Thyroid gland (tissue), 4 donors: ENCODE data around the gene STK24. TPM values are rescaled to one million over a fixed set of nuclear protein-coding genes. Genes with fewer than 3 reads are reported as not detected.

Source experiments
- DNase-seq, 2 donors: peaks; one replicate each; pipeline ENCODE4 v3.0.0-alpha.2; 2019
- H3K27ac ChIP-seq, 3 donors: fragments of 200-600 bp; sonication (generic); 1 replicate in 2 of 3; 2 replicates in 1 of 3; pipeline ENCODE4 v1.5.1; 2016 to 2019; ENCODE audit warnings: mild to moderate bottlenecking in 1 of 3, moderate library complexity in 1 of 3
- H3K27me3 ChIP-seq: fragments of 200-600 bp; sonication (generic); one replicate; pipeline ENCODE4 v1.5.1; 2019
- H3K36me3 ChIP-seq, 2 donors: fragments of 200-600 bp; sonication (generic); one replicate each; pipeline ENCODE4 v1.5.1; 2016 to 2019
- H3K4me1 ChIP-seq, 2 donors: fragments of 200-600 bp; sonication (generic); one replicate each; pipeline ENCODE4 v1.5.1; 2017 to 2019
- H3K4me3 ChIP-seq, 3 donors: fragments of 200-600 bp; sonication (generic); replicated peaks in 1 of 3; 1 replicate in 2 of 3; 2 replicates in 1 of 3; pipeline ENCODE4 v1.5.1; 2016; ENCODE audit warnings: mild to moderate bottlenecking in 1 of 3
- H3K9me3 ChIP-seq: fragments of 200-600 bp; sonication (generic); one replicate; pipeline ENCODE4 v1.5.1; 2017
- CTCF ChIP-seq, 6 experiments: fragments of 200-600 bp in 3 of 6; fragments of 450-650 bp in 3 of 6; sonication (generic) in 3 of 6; IDR thresholded peaks; one replicate each; pipeline ENCODE4 v1.5.1; 2016 to 2019; ENCODE audit warnings: antibody characterized with exemption in 6 of 6, mild to moderate bottlenecking in 2 of 6, inconsistent platforms in 1 of 6, moderate library complexity in 1 of 6
- POLR2A ChIP-seq, 2 donors: fragments of 450-650 bp; IDR thresholded peaks; one replicate each; pipeline ENCODE4 v1.6.1; 2017; ENCODE audit warnings: antibody characterized with exemption in 2 of 2, mild to moderate bottlenecking in 2 of 2, moderate library complexity in 1 of 2
- WGBS, 2 donors: methylation state at CpG; one replicate each; pipeline ENCODE4 v1.1.5; 2017; 5-methylcytosine and 5-hydroxymethylcytosine counted together
- intact Hi-C: fragments of 100-400 bp; cut with DNase I; formaldehyde crosslinking; loops from one replicate; pipeline ENCODE4 v1.15.1; 2023
- total RNA-seq, 4 donors: library from RNA; depleted of rRNA; stranded (reverse); fragments of >200 nt; gene quantifications; one replicate each; pipeline ENCODE4 v1.2.3, GENCODE V29; 2016

Gene STK24
- total RNA-seq, 4 donors from 2014 or later = 74.5 to 102 (median 90.7) TPM

DNA sequence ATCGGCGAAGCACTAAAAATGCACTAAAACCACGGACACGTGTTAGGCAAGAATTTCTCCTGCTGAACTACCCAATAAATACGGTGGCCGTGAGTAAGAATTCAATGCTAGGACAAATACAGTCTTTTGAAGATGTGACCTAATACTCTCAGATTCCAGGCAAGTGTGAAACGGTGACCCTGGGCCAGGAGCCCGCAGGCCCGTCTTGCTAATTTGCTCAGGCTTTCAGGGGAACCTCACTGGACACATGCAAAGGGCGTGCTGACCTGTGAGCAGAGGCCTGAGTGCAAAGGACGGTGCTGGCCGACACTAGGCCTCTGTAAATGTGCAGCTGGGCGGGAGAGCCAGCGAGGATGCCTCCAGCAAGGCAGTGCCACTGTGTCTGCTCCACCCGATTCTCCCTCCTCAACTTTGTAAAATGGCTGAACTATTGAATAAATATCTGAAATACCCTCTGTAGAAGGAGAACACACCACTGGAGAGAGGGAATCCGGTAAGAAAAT lies 70.1 kb downstream of the STK24 start:
- Histone ChIP-seq H3K4me1 (peaks cover 59 to 80% of the 10 kb centered on the region in 2 donors), H3K27ac (peak overlapping the region; percentile 78 to 86 (median 80)), H3K9me3 (no peaks in the 10 kb centered on the region), H3K36me3 (no peaks in the 10 kb centered on the region), H3K4me3 (no peak overlapping the region), H3K27me3 (no peaks in the 10 kb centered on the region)
- 87% methylated on average over 16 of the region's 16 CpGs for WGBS, 2 donors
- intact Hi-C loops = no loop called here
- no peak for DNase-seq
- TF ChIP-seq CTCF (IDR thresholded peaks at IDR 0.05) (no peak), POLR2A (IDR thresholded peaks at IDR 0.05) (no peak)

- peak overlapping the region in 2 of 3 donors; percentile 12 to 78 for H3K27ac ChIP-seq
- no peaks in the 10 kb centered on the region for H3K9me3 ChIP-seq
- no peak for TF ChIP-seq POLR2A (IDR thresholded peaks at IDR 0.05)
- no peak for TF ChIP-seq CTCF (IDR thresholded peaks at IDR 0.05)
- H3K4me3 ChIP-seq = no peak overlapping the region
- H3K27me3 ChIP-seq = no peaks in the 10 kb centered on the region
- intact Hi-C loops = no loop called here
- WGBS, 2 donors = 85% methylated on average over 12 of the region's 12 CpGs
- no peak for DNase-seq
- H3K4me1 ChIP-seq = peaks cover 59 to 82% of the 10 kb centered on the region in 2 donors
- no peaks in the 10 kb centered on the region for H3K36me3 ChIP-seq
Observed at GRCh38 chr13:98506322-98506721, 70.6 kb downstream of the STK24 start.

GRCh38 chr13:98505217-98505616 lies 71.7 kb downstream of the STK24 start:
- intact Hi-C loops = no loop called here
- 97 to 98% methylated on average over 2 of the region's 2 CpGs for WGBS, 2 donors
- H3K4me1 ChIP-seq = peaks cover 59 to 82% of the 10 kb centered on the region in 2 donors
- no peaks in the 10 kb centered on the region for H3K9me3 ChIP-seq
- H3K4me3 ChIP-seq = no peak overlapping the region
- H3K36me3 ChIP-seq = no peaks in the 10 kb centered on the region
- peak overlapping the region in 1 of 3 donors; percentile 89 for H3K27ac ChIP-seq
- DNase-seq = no peak
- TF ChIP-seq CTCF (IDR thresholded peaks at IDR 0.05) (no peak), POLR2A (IDR thresholded peaks at IDR 0.05) (no peak)
- H3K27me3 ChIP-seq = no peaks in the 10 kb centered on the region

DNA sequence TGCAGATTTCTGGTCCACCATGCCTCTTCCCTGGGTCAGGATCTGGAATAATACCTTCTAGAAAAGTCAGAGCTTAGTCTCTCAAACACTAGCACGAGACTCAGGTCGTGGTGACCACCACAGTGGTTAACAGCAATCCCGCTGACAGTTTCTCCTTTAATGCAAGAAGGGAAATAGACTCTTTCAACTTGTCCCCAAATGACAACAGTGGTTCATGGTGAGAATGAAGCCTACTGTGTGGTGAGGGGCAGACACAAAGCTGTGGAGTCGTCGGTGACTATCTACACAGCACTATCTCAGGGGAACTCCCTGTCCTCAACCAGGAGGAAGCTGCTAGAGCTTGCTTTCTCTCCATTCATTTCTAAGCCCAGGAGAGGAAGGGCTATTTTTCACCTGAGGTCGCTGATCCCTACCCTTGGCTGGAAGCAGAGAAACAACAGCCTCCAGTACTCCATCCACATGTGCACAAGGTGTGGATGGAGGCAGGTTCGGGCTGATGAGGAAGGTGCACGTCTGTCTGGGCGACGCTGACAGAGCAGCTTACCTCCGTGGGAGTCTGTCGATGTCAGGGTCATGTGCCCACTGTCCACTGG lies 72.4 kb downstream of the STK24 start:
- H3K9me3 ChIP-seq = no peaks in the 10 kb centered on the region
- no peak for DNase-seq
- intact Hi-C loops = no loop called here
- peak overlapping the region; percentile 81 to 89 (median 85) for H3K27ac ChIP-seq
- TF ChIP-seq POLR2A (IDR thresholded peaks at IDR 0.05) = no peak
- H3K27me3 ChIP-seq = no peaks in the 10 kb centered on the region
- H3K4me1 ChIP-seq = peaks cover 57 to 79% of the 10 kb centered on the region in 2 donors
- H3K36me3 ChIP-seq = no peaks in the 10 kb centered on the region
- no peak overlapping the region for H3K4me3 ChIP-seq
- WGBS, 2 donors = 82 to 88% methylated on average over 12 of the region's 12 CpGs

DNA sequence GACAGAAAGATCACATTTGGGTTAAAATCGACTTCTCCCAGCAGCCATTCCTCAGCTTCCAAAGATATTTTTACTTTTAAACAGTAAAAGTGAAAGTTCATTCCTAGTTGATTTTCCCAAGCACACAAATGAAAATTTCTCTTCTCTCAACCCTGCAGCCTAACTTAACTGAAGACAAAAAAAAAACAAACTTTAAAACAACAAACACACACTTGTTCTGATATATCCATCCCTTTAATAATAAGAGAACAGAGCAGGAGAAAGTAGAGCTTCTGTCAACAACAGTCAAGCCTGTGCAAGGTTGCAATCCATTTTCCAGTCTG lies 72.9 kb downstream of the STK24 start:
- Histone ChIP-seq H3K27ac (peak overlapping the region; percentile 81 to 89 (median 85)), H3K4me3 (no peak overlapping the region), H3K9me3 (no peaks in the 10 kb centered on the region), H3K4me1 (peaks cover 52 to 74% of the 10 kb centered on the region in 2 donors), H3K36me3 (no peaks in the 10 kb centered on the region), H3K27me3 (no peaks in the 10 kb centered on the region)
- TF ChIP-seq POLR2A (IDR thresholded peaks at IDR 0.05) (no peak), CTCF (IDR thresholded peaks at IDR 0.05) (no peak)
- 22 to 38% methylated on average over 1 of the region's 1 CpG for WGBS, 2 donors
- intact Hi-C loops = no loop called here
- DNase-seq = no peak
